HL-60/S4 treated with retinoic acid at 250 ng/mL for 4 days and 3 days (cell line): Measurements from ENCODE around the gene GALR2.

ENCODE experiments used
- in situ Hi-C: fragments of 300-500 bp; cut with MboI; formaldehyde crosslinking; loops from 2 replicates; pipeline ENCODE4 v1.7.0; 2022; ENCODE audit warnings: low sequenced_read_pairs

GALR2 gene

GRCh38 chr17:76079535-76079955 is 5.0 kb downstream of the GALR2 start:
- in situ Hi-C loops: no loop called here

- in situ Hi-C loops: no loop called here
These were observed 5.6 kb downstream of the GALR2 start for GRCh38 chr17:76079956-76080767.

GRCh38 chr17:76080768-76081287 is 6.2 kb downstream of the GALR2 start:
- in situ Hi-C loops: no loop called here

GRCh38 chr17:76081295-76082210 is 7.0 kb downstream of the GALR2 start:
- in situ Hi-C loops: no loop called here

- in situ Hi-C loops: no loop called here
These were observed 8.0 kb downstream of the GALR2 start for GRCh38 chr17:76082326-76083251.

GRCh38 chr17:76083536-76084182 is 9.1 kb downstream of the GALR2 start:
- in situ Hi-C loops: no loop called here

- in situ Hi-C loops: no loop called here
These were observed 10.6 kb downstream of the GALR2 start for GRCh38 chr17:76085066-76085730.

- in situ Hi-C loops: no loop called here
These were observed 11.3 kb downstream of the GALR2 start for GRCh38 chr17:76085731-76086366.

GRCh38 chr17:76086384-76086783 is 11.8 kb downstream of the GALR2 start:
- in situ Hi-C loops: no loop called here

GRCh38 chr17:76087531-76087930 is 12.9 kb downstream of the GALR2 start:
- in situ Hi-C loops: no loop called here

GRCh38 chr17:76088041-76088867 is 13.7 kb downstream of the GALR2 start:
- in situ Hi-C loops: no loop called here

- in situ Hi-C loops: no loop called here
These were observed 14.4 kb downstream of the GALR2 start for GRCh38 chr17:76088868-76089576.

- in situ Hi-C loops: no loop called here
These were observed 15.3 kb downstream of the GALR2 start for GRCh38 chr17:76089680-76090516.

- in situ Hi-C loops: no loop called here
These were observed 16.0 kb downstream of the GALR2 start for GRCh38 chr17:76090517-76091129.

GRCh38 chr17:76091526-76092286 is 17.1 kb downstream of the GALR2 start:
- in situ Hi-C loops: no loop called here
